AG10803 (cell line): Measurements from ENCODE around the gene DYRK3.

Source experiments
- DNase-seq: peaks from one replicate; pipeline ENCODE4 v3.0.0; 2010; ENCODE audit warnings: low read depth
- H3K4me3 ChIP-seq: 2 replicates; pipeline ENCODE4 v1.5.1; 2011; ENCODE audit warnings: mild to moderate bottlenecking, low read length, control low read depth
- CTCF ChIP-seq: conservative IDR thresholded peaks from 2 replicates; pipeline ENCODE4 v1.5.1; 2011; ENCODE audit warnings: mild to moderate bottlenecking, low read length, control low read depth, inconsistent platforms

The DYRK3 gene

GRCh38 chr1:206666954-206667665, 31.8 kb downstream of the DYRK3 start:
- no peak for DNase-seq
- no peak for TF ChIP-seq CTCF
- H3K4me3 ChIP-seq, result no peak overlapping the region

GRCh38 chr1:206668351-206668750, 33.0 kb downstream of the DYRK3 start:
- no peak overlapping the region for H3K4me3 ChIP-seq
- TF ChIP-seq CTCF, result no peak
- DNase-seq, result no peak

- H3K4me3 ChIP-seq, result no peak overlapping the region
- DNase-seq, result no peak
- TF ChIP-seq CTCF, result no peak
These were observed 33.6 kb downstream of the DYRK3 start for GRCh38 chr1:206668874-206669410.

- no peak for DNase-seq
- no peak overlapping the region for H3K4me3 ChIP-seq
- TF ChIP-seq CTCF, result no peak
These were observed 36.8 kb downstream of the DYRK3 start for GRCh38 chr1:206672011-206672688.

GRCh38 chr1:206672844-206673758, 37.8 kb downstream of the DYRK3 start:
- no peak for TF ChIP-seq CTCF
- DNase-seq, result peak; percentile 33
- no peak overlapping the region for H3K4me3 ChIP-seq

- no peak for DNase-seq
- no peak overlapping the region for H3K4me3 ChIP-seq
- TF ChIP-seq CTCF, result no peak
These were observed 38.9 kb downstream of the DYRK3 start for GRCh38 chr1:206674236-206674635.
